Suppressor macrophage (primary cell): Measurements from ENCODE around the gene VTI1A.

ENCODE experiments used
- DNase-seq, 4 experiments: peaks; one replicate each; pipeline ENCODE4 v3.0.0-alpha.2; 2020 to 2022

VTI1A gene

DNA sequence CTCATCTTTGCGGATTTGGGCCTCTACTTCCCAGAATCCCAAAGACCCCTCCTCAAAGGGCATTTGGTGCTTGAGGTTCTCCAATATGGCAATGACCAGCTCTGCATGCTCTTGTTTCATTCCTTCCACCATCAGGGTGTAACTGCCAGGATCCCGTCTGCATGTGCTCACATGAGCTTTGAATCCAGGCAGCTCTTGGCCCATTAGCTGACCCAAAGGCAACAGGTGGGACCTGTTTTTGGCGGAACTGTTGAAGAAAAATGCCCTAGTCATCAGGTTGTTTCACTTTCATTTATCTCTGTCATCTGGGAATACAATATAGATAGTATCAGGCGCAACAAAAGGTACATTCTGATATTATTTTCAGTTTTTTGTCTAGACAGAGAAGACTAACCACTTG is 343.9 kb downstream of the VTI1A start:
- DNase-seq = no peak

- no peak for DNase-seq
Observed at GRCh38 chr10:112791447-112791846, 344.4 kb downstream of the VTI1A start.

GRCh38 chr10:112792487-112793201 is 345.6 kb downstream of the VTI1A start:
- DNase-seq = no peak

GRCh38 chr10:112793202-112793921 is 346.3 kb downstream of the VTI1A start:
- DNase-seq = no peak

DNA sequence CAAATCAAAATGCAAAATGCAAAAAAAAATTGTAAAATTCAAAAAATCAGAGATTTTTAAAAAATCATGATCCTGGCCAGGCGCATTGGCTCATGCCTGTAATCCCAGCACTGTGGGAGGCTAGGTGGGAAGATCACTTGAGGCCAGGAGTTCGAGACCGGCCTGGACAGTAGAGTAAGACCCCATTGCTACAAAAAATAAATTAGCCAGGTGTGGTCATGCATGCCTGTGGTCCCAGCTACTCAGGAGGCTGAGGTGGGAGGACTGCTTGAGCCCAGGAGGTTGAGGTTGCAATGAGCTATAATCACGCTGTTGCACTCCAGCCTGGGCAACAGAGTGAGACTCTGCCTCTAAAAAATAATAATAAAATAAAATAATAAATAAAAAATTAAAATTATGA is 347.2 kb downstream of the VTI1A start:
- no peak for DNase-seq

DNA sequence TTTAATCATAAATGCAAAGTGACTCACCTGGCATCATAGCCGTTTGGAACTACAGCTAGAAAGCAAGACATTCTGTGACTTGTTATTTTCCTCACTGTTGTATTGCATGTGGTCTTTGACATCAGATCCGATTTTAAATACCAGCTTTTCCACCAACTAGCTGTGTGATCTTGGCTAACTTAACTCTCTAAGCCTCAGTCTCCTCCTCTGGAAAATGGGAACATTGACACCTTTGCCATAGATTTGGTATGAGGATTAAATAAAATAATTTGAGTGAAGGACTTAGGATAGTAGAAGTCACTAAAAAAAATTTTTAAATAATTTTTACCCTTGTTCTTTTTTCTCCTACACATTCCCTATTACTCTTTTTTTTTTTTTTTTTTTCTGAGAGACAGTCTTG is 348.1 kb downstream of the VTI1A start:
- no peak for DNase-seq

DNA sequence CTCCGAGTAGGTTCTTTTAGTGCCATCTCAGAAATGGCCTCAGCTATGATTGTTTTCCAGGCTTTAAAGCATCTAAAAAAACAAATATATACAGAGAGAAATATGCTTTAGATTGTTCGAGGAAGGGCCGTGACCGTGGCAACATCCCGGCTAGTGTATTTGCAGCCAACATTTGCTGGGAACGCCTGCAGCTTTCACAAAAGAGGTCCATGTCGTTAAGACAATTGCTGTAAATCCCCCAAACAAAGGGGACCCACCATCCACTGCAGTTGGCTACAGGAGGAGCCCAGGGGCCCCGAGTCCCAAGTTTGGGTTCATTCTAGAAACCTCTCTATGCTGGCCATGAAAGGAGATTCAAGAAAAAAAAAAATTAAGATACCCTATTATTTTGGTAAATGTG is 350.2 kb downstream of the VTI1A start:
- no peak for DNase-seq

DNA sequence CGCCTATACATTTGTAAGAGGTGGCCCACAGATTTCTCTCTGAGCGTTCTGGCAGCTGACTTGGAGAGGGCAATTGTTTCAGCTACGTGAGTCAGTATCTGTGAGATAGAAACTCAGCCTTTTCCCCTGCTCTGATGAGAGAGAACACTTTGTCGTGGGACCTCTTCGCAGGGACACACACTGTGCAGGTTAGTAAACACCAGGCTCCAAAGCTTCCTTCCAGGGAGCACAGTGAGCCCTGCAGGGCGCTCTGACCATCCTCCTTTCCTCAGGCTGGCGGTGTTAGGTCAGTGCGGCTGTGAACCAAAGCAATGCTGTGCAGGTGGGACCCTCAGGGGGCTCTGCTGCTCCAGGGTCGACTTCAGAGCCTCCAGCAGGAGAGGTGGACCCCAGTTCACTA is 350.8 kb downstream of the VTI1A start:
- DNase-seq = no peak

GRCh38 chr10:112799038-112799437 is 352.0 kb downstream of the VTI1A start:
- no peak for DNase-seq

DNA sequence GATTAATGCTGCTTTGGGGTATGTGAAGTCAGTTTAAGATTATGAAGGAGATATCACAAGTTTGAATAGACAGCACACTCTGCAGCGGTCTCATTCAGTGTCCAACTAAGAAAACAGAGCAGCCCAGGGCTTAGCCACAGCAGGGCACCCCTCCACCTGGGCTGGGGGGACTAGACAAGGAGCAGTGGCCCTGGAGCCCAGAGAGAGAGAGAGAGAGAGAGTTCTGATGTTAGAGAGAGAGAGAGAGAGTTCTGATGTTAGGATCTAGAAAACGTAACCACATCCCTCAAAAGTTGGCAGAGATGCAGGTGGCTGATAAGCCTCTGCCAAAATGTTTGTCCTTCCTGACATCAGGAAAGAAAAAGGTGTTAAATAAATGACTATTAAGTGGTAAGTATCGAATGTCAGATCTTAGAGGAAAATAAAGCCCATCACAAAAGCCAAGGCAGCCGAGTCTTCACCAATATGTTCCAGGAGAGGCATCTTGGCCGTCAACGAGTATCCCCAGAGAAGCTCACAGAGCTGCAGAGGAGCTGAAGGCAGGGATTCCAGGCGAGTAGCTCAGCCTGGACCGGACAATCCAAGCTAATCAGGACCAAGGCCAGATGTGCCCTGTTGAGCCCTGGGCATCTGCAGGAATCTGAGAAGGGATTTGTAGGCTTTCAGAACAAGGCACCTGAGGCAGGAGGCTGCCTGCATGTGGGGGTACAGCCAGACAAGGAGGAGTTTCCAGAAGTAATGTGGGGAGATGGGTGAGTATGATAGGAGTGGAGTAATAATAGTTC is 352.9 kb downstream of the VTI1A start:
- DNase-seq = no peak

DNA sequence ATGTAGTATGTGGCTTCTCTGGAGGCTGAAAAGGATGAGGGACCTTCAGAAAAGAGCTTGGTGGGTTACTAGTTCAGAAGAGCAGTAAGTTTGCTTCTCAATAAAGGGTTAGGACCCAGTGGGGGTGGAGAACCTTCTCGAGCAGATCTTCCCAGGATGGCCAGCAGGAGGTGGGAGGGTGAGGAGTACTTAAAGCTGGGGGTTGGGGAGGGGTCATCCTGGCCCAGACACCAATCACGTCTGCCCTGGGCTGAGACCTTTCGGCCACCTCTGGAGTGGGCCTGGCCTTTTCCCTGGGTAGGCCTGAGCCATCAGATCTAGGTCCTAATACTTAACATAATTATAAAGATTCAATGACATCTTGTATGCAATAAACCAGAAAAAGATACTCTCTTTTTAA is 354.0 kb downstream of the VTI1A start:
- DNase-seq = no peak

GRCh38 chr10:112801748-112802147 is 354.7 kb downstream of the VTI1A start:
- no peak for DNase-seq

GRCh38 chr10:112802411-112803022 is 355.5 kb downstream of the VTI1A start:
- DNase-seq = no peak

GRCh38 chr10:112803961-112804401 is 357.0 kb downstream of the VTI1A start:
- DNase-seq = no peak

- no peak for DNase-seq
Observed at GRCh38 chr10:112805254-112805590, 358.2 kb downstream of the VTI1A start.

GRCh38 chr10:112805701-112806100 is 358.7 kb downstream of the VTI1A start:
- no peak for DNase-seq

- DNase-seq = no peak
Observed at GRCh38 chr10:112807013-112807412, 360.0 kb downstream of the VTI1A start.

DNA sequence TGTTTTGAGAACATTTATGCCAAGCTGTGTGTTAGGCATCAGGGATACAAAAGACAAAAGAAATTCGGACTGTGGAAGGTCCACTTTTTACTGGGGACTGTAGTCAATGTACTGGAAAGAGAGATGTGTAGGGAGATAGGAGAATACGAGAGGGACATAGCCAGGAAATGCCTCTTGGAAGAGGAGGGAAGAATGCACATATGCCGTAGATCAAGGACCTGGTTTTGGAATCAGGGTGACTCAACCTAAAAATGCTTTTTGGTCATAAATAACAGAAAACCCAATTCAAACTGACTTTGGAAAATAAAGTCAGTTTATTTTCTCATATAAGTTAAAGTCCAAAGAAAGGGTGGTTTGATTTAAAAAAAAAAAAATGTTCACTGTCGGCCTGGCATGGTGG is 362.7 kb downstream of the VTI1A start:
- DNase-seq = no peak

DNA sequence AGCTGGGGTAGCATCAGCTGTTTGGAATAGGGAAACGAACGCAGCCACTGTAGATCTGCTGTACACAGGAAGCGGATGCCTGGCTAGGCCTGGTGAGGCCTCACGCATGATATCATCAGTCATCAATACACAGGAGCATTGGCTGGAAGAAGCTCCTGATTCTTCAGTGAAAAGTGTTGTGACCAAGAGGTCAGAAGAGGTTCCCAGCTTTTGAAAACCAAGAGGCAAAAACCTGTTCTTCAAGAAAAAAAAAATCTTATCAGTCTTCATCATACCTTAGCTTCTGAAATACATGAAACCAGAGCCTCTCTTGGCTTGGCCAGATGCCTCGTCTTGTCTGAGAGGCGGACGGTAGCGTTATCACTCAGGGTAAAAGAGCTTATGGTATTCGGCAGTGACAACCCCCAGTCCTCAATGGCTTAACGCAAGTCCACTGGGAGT is 363.7 kb downstream of the VTI1A start:
- no peak for DNase-seq

- DNase-seq = no peak
Observed at GRCh38 chr10:112811741-112812551, 364.9 kb downstream of the VTI1A start.

- peak in 3 of 4 experiments; percentile 19 to 50 (median 31) for DNase-seq
Observed at GRCh38 chr10:112812586-112812985, 365.6 kb downstream of the VTI1A start.
